ENCODE measurements around the gene AOC2. TPM values are rescaled to one million over a fixed set of nuclear protein-coding genes. Genes with fewer than 3 reads are reported as not detected.

AOC2 gene
- total and polyA plus RNA-seq, 10 of the 15 experiments (the other 5 are each of a cell fraction or from before 2014, with no cell fraction given) = 0.08 to 1.9 (median 0.62) TPM

DNA sequence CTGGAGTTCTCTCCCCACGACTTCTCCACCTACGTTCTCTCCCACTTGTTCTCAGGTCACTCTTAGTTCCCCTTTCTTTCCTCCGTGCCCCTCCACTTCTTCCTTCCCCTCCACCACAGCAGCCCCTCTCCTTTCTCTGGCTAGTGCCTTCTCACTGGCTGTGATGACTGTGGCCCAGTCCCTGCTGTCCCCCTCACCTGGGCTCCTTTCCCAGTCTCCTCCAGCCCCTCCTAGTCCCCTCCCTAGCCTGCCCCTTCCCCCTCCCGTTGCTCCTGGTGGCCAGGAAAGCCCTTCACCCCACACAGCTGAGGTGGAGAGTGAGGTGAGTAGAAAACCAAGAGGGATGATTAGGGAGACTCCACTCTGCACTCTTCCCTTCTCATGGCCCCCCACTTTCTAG lies 49.3 kb upstream of the AOC2 start:
- POLR2A ChIA-PET = no interaction called here
- no peak overlapping the region for H3K4me3 ChIP-seq
- FAIRE-seq (no peak), ATAC-seq (no peak), DNase-seq (ENCODE audit: low read depth, low spot score) (no peak)
- peaks cover 10% of the 10 kb centered on the region for H3K4me1 ChIP-seq (ENCODE audit: control insufficient read depth, insufficient read depth, low read length)
- in situ Hi-C loops (cut with MboI) (no loop called here), intact Hi-C loops (cut with micrococcal nuclease; ENCODE audit: unreplicated experiment) (no loop called here)
- H3K27ac ChIP-seq (ENCODE audit: control insufficient read depth, insufficient read depth) = no peak overlapping the region
- no peaks in the 10 kb centered on the region for H3K9me3 ChIP-seq (replicated peaks; ENCODE audit: control insufficient read depth, insufficient read depth, low read length)
- H3K36me3 ChIP-seq (ENCODE audit: control insufficient read depth in 2 of 2, insufficient read depth in 2 of 2, low read length in 1 of 2) = no peaks in the 10 kb centered on the region
- no peak overlapping the region for H3K9ac ChIP-seq (ENCODE audit: control insufficient read depth, insufficient read depth, low read length)
- CTCF ChIA-PET = interaction anchor here (0.6 kb wide), 2 partner anchors 80 to 168 kb away, joined by 3 read pairs; no protein-coding TSS in a partner anchor
- H2AFZ ChIP-seq (ENCODE audit: control insufficient read depth, low read depth, low read length) = no peak overlapping the region
- no peaks in the 10 kb centered on the region for H4K20me1 ChIP-seq (ENCODE audit: control insufficient read depth, insufficient read depth)
- 24% methylated on average over 4 of the region's 4 CpGs for WGBS (ENCODE audit: insufficient coverage, insufficient replicate concordance, low lambda C conversion rate, missing lambda C conversion rate)
- SMC1A ChIA-PET (ENCODE audit: uncharacterized antibody, unreplicated experiment) = interaction anchor here (1.5 kb wide), 1 partner anchor 35 kb away, joined by 5 read pairs; no protein-coding TSS in a partner anchor
- no TSS peak for BruUV-seq (replicated peaks)
- no peaks in the 10 kb centered on the region for H3K27me3 ChIP-seq (replicated peaks in 1 of 2; ENCODE audit: control insufficient read depth in 2 of 2, insufficient read depth in 2 of 2, low read length in 1 of 2)
- H3K4me2 ChIP-seq (ENCODE audit: control insufficient read depth, insufficient read depth) = no peak overlapping the region
- peaks cover 6% of the 10 kb centered on the region for H3K79me2 ChIP-seq (ENCODE audit: control insufficient read depth, insufficient read depth, low read length)
- TF ChIP-seq RCOR1 (conservative IDR thresholded peaks at IDR 0.05; ENCODE audit: low read depth, low read length) (no peak), ETV6 (conservative IDR thresholded peaks at IDR 0.05 in 1 of 2, IDR thresholded peaks at IDR 0.05 in 1 of 2; ENCODE audit: borderline replicate concordance in 1 of 2, low read depth in 1 of 2) (no peak), IRF4 (IDR thresholded peaks at IDR 0.05; ENCODE audit: low read depth, low read length) (no peak), WRNIP1 (IDR thresholded peaks at IDR 0.05; ENCODE audit: borderline replicate concordance, low read depth, low read length) (no peak), MTA3 (IDR thresholded peaks at IDR 0.05; ENCODE audit: borderline replicate concordance, low read length) (no peak), SRF (IDR thresholded peaks at IDR 0.05; ENCODE audit: low read depth in 2 of 2, low read length in 2 of 2) (no peak), STAT3 (IDR thresholded peaks at IDR 0.05; ENCODE audit: low read depth, low read length) (no peak), RELA (IDR thresholded peaks at IDR 0.05; ENCODE audit: borderline replicate concordance, partially characterized antibody) (no peak), POU2F2 (IDR thresholded peaks at IDR 0.05; ENCODE audit: borderline replicate concordance, low read depth, low read length) (no peak), DPF2 (IDR thresholded peaks at IDR 0.05) (no peak), ATF7 (IDR thresholded peaks at IDR 0.05; ENCODE audit: low read depth) (no peak), SIX5 (IDR thresholded peaks at IDR 0.05; ENCODE audit: low read depth, low read length, severe bottlenecking) (no peak), NR2C1 (IDR thresholded peaks at IDR 0.05) (no peak)
- TF ChIP-seq, protein P1, sequence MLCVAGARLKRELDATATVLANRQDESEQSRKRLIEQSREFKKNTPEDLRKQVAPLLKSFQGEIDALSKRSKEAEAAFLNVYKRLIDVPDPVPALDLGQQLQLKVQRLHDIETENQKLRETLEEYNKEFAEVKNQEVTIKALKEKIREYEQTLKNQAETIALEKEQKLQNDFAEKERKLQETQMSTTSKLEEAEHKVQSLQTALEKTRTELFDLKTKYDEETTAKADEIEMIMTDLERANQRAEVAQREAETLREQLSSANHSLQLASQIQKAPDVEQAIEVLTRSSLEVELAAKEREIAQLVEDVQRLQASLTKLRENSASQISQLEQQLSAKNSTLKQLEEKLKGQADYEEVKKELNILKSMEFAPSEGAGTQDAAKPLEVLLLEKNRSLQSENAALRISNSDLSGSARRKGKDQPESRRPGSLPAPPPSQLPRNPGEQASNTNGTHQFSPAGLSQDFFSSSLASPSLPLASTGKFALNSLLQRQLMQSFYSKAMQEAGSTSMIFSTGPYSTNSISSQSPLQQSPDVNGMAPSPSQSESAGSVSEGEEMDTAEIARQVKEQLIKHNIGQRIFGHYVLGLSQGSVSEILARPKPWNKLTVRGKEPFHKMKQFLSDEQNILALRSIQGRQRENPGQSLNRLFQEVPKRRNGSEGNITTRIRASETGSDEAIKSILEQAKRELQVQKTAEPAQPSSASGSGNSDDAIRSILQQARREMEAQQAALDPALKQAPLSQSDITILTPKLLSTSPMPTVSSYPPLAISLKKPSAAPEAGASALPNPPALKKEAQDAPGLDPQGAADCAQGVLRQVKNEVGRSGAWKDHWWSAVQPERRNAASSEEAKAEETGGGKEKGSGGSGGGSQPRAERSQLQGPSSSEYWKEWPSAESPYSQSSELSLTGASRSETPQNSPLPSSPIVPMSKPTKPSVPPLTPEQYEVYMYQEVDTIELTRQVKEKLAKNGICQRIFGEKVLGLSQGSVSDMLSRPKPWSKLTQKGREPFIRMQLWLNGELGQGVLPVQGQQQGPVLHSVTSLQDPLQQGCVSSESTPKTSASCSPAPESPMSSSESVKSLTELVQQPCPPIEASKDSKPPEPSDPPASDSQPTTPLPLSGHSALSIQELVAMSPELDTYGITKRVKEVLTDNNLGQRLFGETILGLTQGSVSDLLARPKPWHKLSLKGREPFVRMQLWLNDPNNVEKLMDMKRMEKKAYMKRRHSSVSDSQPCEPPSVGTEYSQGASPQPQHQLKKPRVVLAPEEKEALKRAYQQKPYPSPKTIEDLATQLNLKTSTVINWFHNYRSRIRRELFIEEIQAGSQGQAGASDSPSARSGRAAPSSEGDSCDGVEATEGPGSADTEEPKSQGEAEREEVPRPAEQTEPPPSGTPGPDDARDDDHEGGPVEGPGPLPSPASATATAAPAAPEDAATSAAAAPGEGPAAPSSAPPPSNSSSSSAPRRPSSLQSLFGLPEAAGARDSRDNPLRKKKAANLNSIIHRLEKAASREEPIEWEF (IDR thresholded peaks at IDR 0.05; ENCODE audit: insufficient replicate concordance, low read depth, low read length) = no peak
- TF ChIP-seq, protein P2, sequence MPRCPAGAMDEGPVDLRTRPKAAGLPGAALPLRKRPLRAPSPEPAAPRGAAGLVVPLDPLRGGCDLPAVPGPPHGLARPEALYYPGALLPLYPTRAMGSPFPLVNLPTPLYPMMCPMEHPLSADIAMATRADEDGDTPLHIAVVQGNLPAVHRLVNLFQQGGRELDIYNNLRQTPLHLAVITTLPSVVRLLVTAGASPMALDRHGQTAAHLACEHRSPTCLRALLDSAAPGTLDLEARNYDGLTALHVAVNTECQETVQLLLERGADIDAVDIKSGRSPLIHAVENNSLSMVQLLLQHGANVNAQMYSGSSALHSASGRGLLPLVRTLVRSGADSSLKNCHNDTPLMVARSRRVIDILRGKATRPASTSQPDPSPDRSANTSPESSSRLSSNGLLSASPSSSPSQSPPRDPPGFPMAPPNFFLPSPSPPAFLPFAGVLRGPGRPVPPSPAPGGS (IDR thresholded peaks at IDR 0.05; ENCODE audit: borderline replicate concordance, insufficient read depth, low read depth, low read length, poor library complexity, severe bottlenecking) = no peak
- TF ChIP-seq, protein P3, sequence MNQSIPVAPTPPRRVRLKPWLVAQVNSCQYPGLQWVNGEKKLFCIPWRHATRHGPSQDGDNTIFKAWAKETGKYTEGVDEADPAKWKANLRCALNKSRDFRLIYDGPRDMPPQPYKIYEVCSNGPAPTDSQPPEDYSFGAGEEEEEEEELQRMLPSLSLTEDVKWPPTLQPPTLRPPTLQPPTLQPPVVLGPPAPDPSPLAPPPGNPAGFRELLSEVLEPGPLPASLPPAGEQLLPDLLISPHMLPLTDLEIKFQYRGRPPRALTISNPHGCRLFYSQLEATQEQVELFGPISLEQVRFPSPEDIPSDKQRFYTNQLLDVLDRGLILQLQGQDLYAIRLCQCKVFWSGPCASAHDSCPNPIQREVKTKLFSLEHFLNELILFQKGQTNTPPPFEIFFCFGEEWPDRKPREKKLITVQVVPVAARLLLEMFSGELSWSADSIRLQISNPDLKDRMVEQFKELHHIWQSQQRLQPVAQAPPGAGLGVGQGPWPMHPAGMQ (IDR thresholded peaks at IDR 0.05; ENCODE audit: borderline replicate concordance) = no peak
- RAD21 ChIA-PET (ENCODE audit: unreplicated experiment) = no interaction called here

All from GM12878 (cell line).